Pons (tissue), 1 donor: ENCODE measurements around the gene TSPAN4.

Experiments used
- DNase-seq: peaks from one replicate; pipeline ENCODE4 v3.0.0-alpha.2; 2016; ENCODE audit warnings: low spot score

Gene TSPAN4

DNA sequence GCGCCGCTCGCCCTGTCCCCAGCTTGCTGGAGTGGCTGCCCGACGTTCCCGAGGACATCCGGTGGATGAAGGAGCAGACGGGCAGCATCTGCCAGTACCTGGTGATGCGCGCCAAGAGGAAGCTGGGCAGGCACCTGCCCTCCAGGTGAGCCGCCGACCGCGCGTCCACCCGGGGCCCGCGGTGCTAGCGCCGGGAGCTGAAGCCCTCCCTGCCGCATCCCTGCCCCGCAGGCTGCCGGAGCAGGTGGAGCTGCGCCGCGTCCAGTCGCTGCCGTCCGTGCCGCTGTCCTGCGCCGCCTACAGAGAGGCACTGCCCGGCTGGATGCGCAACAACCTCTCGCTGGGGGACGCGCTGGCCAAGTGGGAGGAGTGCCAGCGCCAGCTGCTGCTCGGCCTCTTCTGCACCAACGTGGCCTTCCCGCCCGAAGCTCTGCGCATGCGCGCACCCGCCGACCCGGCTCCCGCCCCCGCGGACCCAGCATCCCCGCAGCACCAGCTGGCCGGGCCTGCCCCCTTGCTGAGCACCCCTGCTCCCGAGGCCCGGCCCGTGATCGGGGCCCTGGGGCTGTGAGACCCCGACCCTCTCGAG is 18.3 kb upstream of the TSPAN4 start:
- DNase-seq = no peak

DNA sequence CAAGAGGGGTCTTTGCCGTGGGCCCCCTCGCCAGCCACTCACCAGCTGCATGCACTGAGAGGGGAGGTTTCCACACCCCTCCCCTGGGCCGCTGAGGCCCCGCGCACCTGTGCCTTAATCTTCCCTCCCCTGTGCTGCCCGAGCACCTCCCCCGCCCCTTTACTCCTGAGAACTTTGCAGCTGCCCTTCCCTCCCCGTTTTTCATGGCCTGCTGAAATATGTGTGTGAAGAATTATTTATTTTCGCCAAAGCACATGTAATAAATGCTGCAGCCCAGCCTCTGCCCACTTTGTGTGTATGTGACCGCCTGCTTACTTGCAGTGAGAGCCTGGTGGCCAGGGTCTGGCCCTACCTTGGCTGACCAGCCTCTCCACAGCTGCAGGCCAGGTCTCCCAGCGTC is 17.7 kb upstream of the TSPAN4 start:
- no peak for DNase-seq

- no peak for DNase-seq
Observed at GRCh38 chr11:825366-826226, 17.1 kb upstream of the TSPAN4 start.

DNA sequence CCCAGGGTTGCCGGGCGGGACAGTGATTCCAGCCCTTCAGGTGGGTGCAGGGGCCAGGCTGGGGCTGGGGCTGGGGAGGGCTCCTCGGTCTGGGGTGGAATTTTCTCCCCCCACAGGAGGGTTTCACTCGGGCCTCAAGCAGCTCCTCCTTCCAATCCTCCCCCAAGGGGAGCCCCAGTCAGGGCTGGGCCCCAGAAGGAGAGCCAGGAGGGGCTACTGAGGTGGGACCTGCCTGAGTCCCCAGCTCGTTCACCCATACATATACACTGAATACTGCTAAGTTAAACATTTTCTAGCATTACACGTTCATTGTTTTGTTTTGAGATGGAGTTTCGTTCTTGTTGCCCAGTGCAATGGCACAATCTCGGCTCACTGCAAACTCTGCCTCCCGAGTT is 16.4 kb upstream of the TSPAN4 start:
- no peak for DNase-seq

- no peak for DNase-seq
Observed at GRCh38 chr11:826836-827145, 15.9 kb upstream of the TSPAN4 start.

- DNase-seq = no peak
Observed at GRCh38 chr11:827146-827896, 15.3 kb upstream of the TSPAN4 start.

- no peak for DNase-seq
Observed at GRCh38 chr11:827897-828192, 14.8 kb upstream of the TSPAN4 start, which contains the start of gene CRACR2B. Gene CRACR2B (plus strand): TSS chr11:827919. CDS start chr11:828608, 689 bp downstream.

GRCh38 chr11:828506-829175 is 14.0 kb upstream of the TSPAN4 start:
- no peak for DNase-seq

DNA sequence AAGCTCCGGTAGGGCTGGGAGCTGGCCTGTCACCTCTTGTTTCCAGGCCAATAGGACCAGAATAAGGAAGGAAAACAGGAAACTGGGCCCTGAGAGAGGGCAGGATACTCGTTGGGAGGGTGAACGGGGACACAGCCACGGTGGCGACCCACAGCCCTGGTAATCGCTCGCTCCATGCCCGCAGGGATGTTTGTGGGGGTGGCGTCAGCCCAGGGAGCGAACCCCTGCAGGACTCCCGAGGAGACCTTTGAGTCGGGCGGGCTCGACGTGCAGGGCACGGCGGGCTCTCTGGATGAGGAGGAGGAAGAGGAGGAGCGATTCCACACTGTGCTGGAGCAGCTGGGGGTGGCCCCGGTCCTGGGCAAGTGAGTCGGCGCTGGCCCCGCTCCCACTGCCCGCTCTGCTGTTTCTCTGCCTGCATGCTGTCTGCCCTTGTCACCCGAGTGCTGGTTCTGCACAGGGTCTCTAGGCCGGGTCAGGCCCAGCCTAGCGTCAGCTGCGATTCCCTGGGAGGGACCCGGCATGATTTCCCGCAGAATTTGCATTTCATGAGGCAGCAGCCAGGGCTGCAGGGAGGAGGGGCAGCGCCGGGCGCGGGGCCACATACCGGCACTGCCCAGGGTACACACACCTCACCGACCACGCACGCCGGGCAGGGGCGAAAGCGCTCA is 13.3 kb upstream of the TSPAN4 start:
- DNase-seq = no peak

DNA sequence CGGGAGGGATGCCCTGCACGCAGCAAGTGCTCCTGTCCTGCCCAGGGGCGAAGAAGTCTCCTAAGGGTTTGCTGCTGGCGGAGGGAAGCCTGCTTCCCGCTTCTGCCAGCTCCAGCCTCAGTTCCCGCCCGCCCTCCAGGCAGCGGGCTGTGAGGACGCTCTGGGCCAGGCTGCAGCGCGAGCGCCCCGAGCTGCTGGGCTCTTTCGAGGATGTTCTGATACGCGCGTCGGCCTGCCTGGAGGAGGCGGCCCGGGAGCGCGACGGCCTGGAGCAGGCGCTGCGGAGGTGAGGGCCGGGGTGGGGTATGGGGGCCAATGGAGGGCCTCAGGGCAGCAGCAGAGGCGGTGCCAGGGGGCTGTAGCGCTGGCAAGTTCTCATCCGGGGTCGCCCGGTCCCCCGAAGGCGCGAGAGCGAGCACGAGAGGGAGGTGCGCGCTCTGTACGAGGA is 12.8 kb upstream of the TSPAN4 start:
- no peak for DNase-seq

DNA sequence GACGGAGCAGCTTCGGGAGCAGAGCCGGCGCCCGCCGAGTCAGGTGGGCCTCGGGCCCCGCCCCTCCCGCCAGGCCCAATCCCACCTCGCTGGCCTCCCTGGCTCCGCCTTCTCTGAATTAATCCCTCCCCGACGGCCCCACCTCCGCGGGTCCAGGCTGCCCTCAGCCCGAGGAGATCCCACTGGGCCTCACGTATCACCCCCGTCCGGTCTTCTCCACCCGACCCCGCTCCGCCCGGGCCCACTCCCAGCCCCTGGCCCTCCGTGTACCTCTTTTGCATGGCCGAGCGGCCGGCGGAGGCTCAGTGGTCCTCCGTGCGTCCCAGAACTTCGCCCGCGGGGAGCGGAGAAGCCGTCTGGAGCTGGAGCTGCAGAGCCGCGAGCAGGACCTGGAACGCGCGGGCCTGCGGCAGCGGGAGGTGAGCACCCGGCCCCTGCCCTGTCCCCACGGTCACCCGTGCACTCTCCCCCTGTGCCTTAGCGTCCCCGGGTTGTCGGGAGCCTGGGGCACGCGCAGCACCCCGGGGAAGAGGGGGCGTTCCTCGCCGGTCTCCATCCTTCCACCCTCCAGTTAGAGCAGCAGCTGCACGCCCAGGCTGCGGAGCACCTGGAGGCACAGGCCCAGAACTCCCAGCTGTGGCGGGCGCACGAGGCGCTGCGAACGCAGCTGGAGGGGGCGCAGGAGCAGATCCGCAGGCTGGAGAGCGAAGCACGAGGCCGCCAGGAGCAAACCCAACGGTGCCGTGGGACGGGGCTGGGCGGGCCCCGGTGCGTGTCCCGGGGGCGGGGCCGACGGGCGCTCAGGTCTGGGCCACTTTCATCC is 12.1 kb upstream of the TSPAN4 start:
- no peak for DNase-seq

DNA sequence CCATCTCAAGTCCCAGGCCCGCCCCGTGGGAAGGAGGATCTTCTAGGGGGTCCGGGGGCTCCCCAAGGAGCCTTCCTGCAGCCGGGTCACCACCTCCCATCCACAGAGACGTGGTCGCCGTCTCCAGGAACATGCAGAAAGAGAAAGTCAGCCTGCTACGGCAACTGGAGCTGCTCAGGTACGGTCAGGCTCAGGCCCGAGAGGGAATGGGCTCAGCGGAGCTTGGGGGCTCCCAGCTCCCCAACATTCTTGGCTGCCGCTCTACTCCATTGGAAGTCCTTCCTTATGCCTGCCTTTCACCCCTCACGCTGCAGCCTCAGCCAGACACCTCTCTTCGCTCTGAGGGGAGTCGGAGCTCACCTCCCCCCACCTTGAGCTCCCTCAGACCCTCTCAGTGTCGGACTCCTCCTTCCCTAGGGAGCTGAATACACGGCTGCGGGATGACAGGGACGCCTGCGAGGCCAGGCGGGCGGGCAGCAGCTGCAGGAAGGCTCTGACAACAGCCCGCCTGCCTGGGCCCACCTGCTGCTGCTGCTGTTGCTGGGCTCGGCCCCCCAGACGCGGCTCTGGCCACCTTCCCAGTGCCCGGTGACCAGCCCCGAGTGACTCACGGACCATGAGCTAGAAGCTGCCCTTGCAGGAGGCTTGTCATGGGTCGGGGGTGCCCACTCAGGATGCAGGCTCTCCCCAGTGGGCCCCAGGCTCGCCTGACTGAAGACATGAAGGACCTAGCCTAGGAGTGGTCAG is 11.4 kb upstream of the TSPAN4 start:
- DNase-seq = no peak

GRCh38 chr11:831961-832528 is 10.6 kb upstream of the TSPAN4 start:
- DNase-seq = no peak

- no peak for DNase-seq
Observed at GRCh38 chr11:832529-833113, 10.0 kb upstream of the TSPAN4 start, which contains the start of gene CD151. Gene CD151 (plus strand): TSS chr11:832952. CDS start chr11:836070, 3,118 bp downstream.

DNA sequence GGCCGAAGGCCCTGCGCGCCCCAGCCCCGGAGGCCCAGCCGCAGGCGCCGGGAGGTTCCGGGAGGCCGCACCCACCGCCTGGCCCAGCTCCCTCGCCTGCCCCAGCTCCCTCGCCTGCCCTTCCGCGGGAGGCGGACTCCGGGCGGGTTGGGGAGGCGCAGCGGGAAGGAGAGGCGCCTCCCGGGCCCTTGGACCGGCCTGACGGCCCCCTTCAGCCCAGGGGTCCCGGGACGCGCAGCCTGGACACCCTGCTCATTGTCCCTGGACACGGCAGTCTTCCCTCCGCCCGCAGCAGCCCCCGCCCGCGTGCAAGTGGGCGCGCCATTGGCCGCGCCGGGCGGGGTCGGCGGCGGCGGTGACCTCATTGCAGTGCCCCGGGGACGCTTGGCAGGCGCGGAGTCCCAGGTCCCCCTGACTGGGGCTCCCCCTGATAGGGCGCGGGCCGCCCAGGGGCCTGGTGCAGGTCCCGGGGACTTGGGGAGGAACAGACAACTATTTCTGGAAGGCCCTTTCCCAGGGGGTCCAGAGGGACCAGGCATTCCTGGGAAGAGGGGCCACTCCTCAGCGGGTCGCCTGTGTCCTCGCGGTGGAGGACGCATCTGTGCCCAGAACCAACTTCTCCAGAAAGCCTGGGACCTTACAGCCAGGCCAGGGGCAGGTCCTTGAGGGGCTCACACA is 9.4 kb upstream of the TSPAN4 start:
- DNase-seq = no peak

- DNase-seq = no peak
Observed at GRCh38 chr11:833849-834311, 8.8 kb upstream of the TSPAN4 start.

- DNase-seq = no peak
Observed at GRCh38 chr11:834371-835316, 8.0 kb upstream of the TSPAN4 start.

GRCh38 chr11:836274-836673 is 6.4 kb upstream of the TSPAN4 start:
- no peak for DNase-seq
